AG10803 (cell line): ENCODE data around the gene MICALL2.

Experiments
- DNase-seq: peaks from one replicate; pipeline ENCODE4 v3.0.0; 2010; ENCODE audit warnings: low read depth
- H3K4me3 ChIP-seq: 2 replicates; pipeline ENCODE4 v1.5.1; 2011; ENCODE audit warnings: mild to moderate bottlenecking, low read length, control low read depth
- CTCF ChIP-seq: conservative IDR thresholded peaks from 2 replicates; pipeline ENCODE4 v1.5.1; 2011; ENCODE audit warnings: mild to moderate bottlenecking, low read length, control low read depth, inconsistent platforms

MICALL2 gene

GRCh38 chr7:1413936-1414639 lies 45.2 kb downstream of the MICALL2 start:
- DNase-seq = no peak
- H3K4me3 ChIP-seq = no peak overlapping the region
- TF ChIP-seq CTCF = no peak

GRCh38 chr7:1412322-1413261 lies 46.7 kb downstream of the MICALL2 start:
- peak; percentile 52 for TF ChIP-seq CTCF
- H3K4me3 ChIP-seq = no peak overlapping the region
- peak; percentile 66 for DNase-seq

DNA sequence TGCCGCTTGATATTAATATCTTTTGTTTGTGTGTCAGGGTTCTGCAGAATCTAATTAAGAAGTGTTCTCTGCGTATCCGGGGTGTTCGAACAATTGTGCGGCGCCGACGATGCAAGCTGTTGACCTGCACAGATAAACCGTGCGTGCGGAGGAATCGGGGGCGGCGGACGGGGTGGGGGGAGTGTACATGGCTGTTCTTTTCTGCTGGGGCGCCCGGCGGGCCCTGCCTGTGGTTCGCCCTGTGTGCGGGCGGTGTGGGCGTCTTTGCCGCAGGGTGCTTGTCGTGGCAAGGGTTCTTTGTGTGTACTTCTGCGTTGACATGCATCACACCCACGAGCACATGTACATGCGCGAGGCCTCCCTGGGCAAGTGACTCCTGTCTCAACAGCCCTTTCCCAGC lies 47.9 kb downstream of the MICALL2 start:
- H3K4me3 ChIP-seq = no peak overlapping the region
- no peak for TF ChIP-seq CTCF

GRCh38 chr7:1410992-1411391 lies 48.3 kb downstream of the MICALL2 start:
- no peak overlapping the region for H3K4me3 ChIP-seq
- TF ChIP-seq CTCF = no peak
- DNase-seq = no peak

More for the DNA sequence above, 47.9 kb downstream of the MICALL2 start:
- no peak for DNase-seq

- no peak for TF ChIP-seq CTCF
- no peak overlapping the region for H3K4me3 ChIP-seq
- DNase-seq = no peak
Observed at GRCh38 chr7:1409555-1409954, 49.7 kb downstream of the MICALL2 start.

DNA sequence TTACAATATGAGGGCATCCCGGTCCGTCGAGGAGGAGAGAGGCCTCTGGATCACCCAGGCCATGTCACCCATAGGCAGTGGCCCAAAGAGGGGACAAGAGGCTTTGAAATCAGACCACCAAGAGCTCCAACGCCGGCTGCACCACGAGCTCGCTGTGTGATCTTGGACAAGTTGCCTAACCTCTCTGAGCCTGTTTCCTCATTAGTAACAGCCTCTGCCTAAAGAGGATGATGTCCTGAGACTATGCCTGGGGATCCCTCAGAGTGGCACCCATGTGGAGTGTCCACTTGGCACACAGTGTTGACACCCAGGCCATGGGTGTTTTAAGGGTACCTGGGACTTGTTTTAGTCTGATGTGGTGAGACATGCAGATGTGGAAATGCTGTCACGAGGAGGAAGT lies 50.8 kb downstream of the MICALL2 start:
- H3K4me3 ChIP-seq = no peak overlapping the region
- TF ChIP-seq CTCF = no peak
- no peak for DNase-seq

GRCh38 chr7:1407892-1408291 lies 51.4 kb downstream of the MICALL2 start:
- H3K4me3 ChIP-seq = no peak overlapping the region
- TF ChIP-seq CTCF = no peak
- DNase-seq = no peak
